HEK293 (cell line): ENCODE results near the gene SNRPD2.

ENCODE experiments used
- CTCF ChIA-PET: fragments of 350-600 bp; formaldehyde crosslinking; extraction: SDS; loops from one replicate; lab custom pipeline; 2021; ENCODE audit warnings: antibody characterized with exemption; lab: Yijun Ruan, JAX
- POLR2A ChIA-PET: fragments of 300-600 bp; formaldehyde crosslinking; extraction: SDS; loops from one replicate; lab custom pipeline; 2020; ENCODE audit warnings: antibody characterized with exemption, inconsistent platforms; lab: Yijun Ruan, JAX
- H3K27ac ChIP-seq: fragments of 200-500 bp; sonication (Bioruptor generic); 2 replicates; pipeline ENCODE4 v1.5.1; 2014; ENCODE audit warnings: low read depth, low read length, control low read depth, inconsistent platforms; ENCODE audit errors: extremely low read depth
- H3K36me3 ChIP-seq, 2 experiments: fragments of 200-500 bp in 1 of 2; sonication (Bioruptor generic) in 1 of 2; 1 replicate in 1 of 2; 2 replicates in 1 of 2; pipeline ENCODE4 v1.5.1; 2014 to 2017; ENCODE audit warnings: inconsistent platforms in 2 of 2, low read length in 2 of 2; ENCODE audit not compliant: control insufficient read depth in 2 of 2, insufficient read depth in 1 of 2
- H3K4me1 ChIP-seq: fragments of 200-500 bp; sonication (Bioruptor generic); 2 replicates; pipeline ENCODE4 v1.5.1; 2014; ENCODE audit warnings: mild to moderate bottlenecking, low read length, inconsistent platforms; ENCODE audit not compliant: control insufficient read depth, insufficient read depth
- H3K4me3 ChIP-seq: 2 replicates; pipeline ENCODE4 v1.5.1; 2011; ENCODE audit warnings: low read depth, mild to moderate bottlenecking, control low read depth, low read length, moderate library complexity
- H3K9me3 ChIP-seq: fragments of 200-500 bp; sonication (Bioruptor generic); 2 replicates; pipeline ENCODE4 v1.5.1; 2014; ENCODE audit warnings: low read depth, low read length, inconsistent platforms; ENCODE audit not compliant: control insufficient read depth, insufficient read depth
- CTCF ChIP-seq: fragments of 450-650 bp; formaldehyde crosslinking; IDR thresholded peaks from 2 replicates; pipeline ENCODE4 v1.5.1; 2016; ENCODE audit warnings: missing biosample characterization, missing genetic modification characterization
- EGR2 ChIP-seq: fragments of 450-650 bp; formaldehyde crosslinking; IDR thresholded peaks from 2 replicates; pipeline ENCODE4 v1.5.1; 2016; ENCODE audit warnings: low read depth, missing biosample characterization, missing genetic modification characterization
- PATZ1 ChIP-seq: fragments of 450-650 bp; formaldehyde crosslinking; IDR thresholded peaks from 2 replicates; pipeline ENCODE4 v1.5.1; 2016; ENCODE audit warnings: missing biosample characterization, missing genetic modification characterization
- SALL2 ChIP-seq: fragments of 450-650 bp; formaldehyde crosslinking; IDR thresholded peaks from 2 replicates; pipeline ENCODE4 v1.5.0; 2017; ENCODE audit warnings: missing biosample characterization, mild to moderate bottlenecking, missing genetic modification characterization, borderline replicate concordance
- ZBTB11 ChIP-seq: fragments of 450-650 bp; formaldehyde crosslinking; conservative IDR thresholded peaks from 2 replicates; pipeline ENCODE4 v1.5.1; 2016; ENCODE audit warnings: low read depth, missing biosample characterization, missing genetic modification characterization
- ZBTB48 ChIP-seq: fragments of 450-650 bp; formaldehyde crosslinking; IDR thresholded peaks from 2 replicates; pipeline ENCODE4 v1.5.1; 2016; ENCODE audit warnings: missing biosample characterization, missing genetic modification characterization
- ZFHX2 ChIP-seq: fragments of 450-650 bp; formaldehyde crosslinking; conservative IDR thresholded peaks from 2 replicates; pipeline ENCODE4 v1.5.1; 2016; ENCODE audit warnings: missing biosample characterization, missing genetic modification characterization
- ZFP37 ChIP-seq: fragments of 450-650 bp; formaldehyde crosslinking; IDR thresholded peaks from 2 replicates; pipeline ENCODE4 v1.5.1; 2016; ENCODE audit warnings: missing biosample characterization, missing genetic modification characterization
- ZNF2 ChIP-seq: fragments of 450-650 bp; formaldehyde crosslinking; IDR thresholded peaks from 2 replicates; pipeline ENCODE4 v1.5.1; 2016; ENCODE audit warnings: missing biosample characterization, missing genetic modification characterization
- ZNF274 ChIP-seq, 2 experiments: fragments of 200-500 bp in 1 of 2; fragments of 450-650 bp in 1 of 2; sonication (Bioruptor generic) in 1 of 2; formaldehyde crosslinking in 1 of 2; IDR thresholded peaks; 2 replicates each; pipeline versions ENCODE4 v1.5.1 to v1.6.1; 2014 to 2016; ENCODE audit warnings: borderline replicate concordance in 1 of 2, inconsistent platforms in 1 of 2, low read length in 1 of 2, missing biosample characterization in 1 of 2, missing genetic modification characterization in 1 of 2
- ZNF302 ChIP-seq: fragments of 450-650 bp; formaldehyde crosslinking; IDR thresholded peaks from 2 replicates; pipeline ENCODE4 v1.5.1; 2016; ENCODE audit warnings: missing biosample characterization, missing genetic modification characterization, low read depth
- ZNF311 ChIP-seq: fragments of 450-650 bp; formaldehyde crosslinking; IDR thresholded peaks from 2 replicates; pipeline ENCODE4 v1.5.1; 2017; ENCODE audit warnings: missing biosample characterization, missing genetic modification characterization, borderline replicate concordance
- ZNF335 ChIP-seq: fragments of 450-650 bp; formaldehyde crosslinking; conservative IDR thresholded peaks from 2 replicates; pipeline ENCODE4 v1.5.1; 2016; ENCODE audit warnings: missing biosample characterization, missing genetic modification characterization
- ZNF398 ChIP-seq: fragments of 450-650 bp; formaldehyde crosslinking; IDR thresholded peaks from 2 replicates; pipeline ENCODE4 v1.5.1; 2017; ENCODE audit warnings: missing biosample characterization, missing genetic modification characterization
- ZNF449 ChIP-seq: fragments of 450-650 bp; formaldehyde crosslinking; IDR thresholded peaks from 2 replicates; pipeline ENCODE4 v1.5.1; 2017; ENCODE audit warnings: missing biosample characterization, mild to moderate bottlenecking, missing genetic modification characterization, moderate library complexity
- ZNF514 ChIP-seq: fragments of 450-650 bp; formaldehyde crosslinking; IDR thresholded peaks from 2 replicates; pipeline ENCODE4 v1.5.1; 2016; ENCODE audit warnings: missing biosample characterization, missing genetic modification characterization
- ZNF544 ChIP-seq: fragments of 450-650 bp; formaldehyde crosslinking; IDR thresholded peaks from 2 replicates; pipeline ENCODE4 v1.5.0; 2017; ENCODE audit warnings: missing biosample characterization, missing genetic modification characterization
- ZNF549 ChIP-seq: fragments of 450-650 bp; IDR thresholded peaks from 2 replicates; pipeline ENCODE4 v1.5.1; 2018; ENCODE audit warnings: missing biosample characterization, missing genetic modification characterization, mild to moderate bottlenecking, inconsistent platforms, moderate library complexity
- ZNF610 ChIP-seq: fragments of 450-650 bp; formaldehyde crosslinking; IDR thresholded peaks from 2 replicates; pipeline ENCODE4 v1.5.1; 2016; ENCODE audit warnings: missing biosample characterization, missing genetic modification characterization, borderline replicate concordance
- ZNF692 ChIP-seq: fragments of 450-650 bp; formaldehyde crosslinking; IDR thresholded peaks from 2 replicates; pipeline ENCODE4 v1.5.1; 2016; ENCODE audit warnings: missing biosample characterization, missing genetic modification characterization
- ZNF837 ChIP-seq: fragments of 450-650 bp; formaldehyde crosslinking; IDR thresholded peaks from 2 replicates; pipeline ENCODE4 v1.5.1; 2016; ENCODE audit warnings: missing biosample characterization, missing genetic modification characterization
- ZNF843 ChIP-seq: fragments of 450-650 bp; formaldehyde crosslinking; IDR thresholded peaks from 2 replicates; pipeline ENCODE4 v1.5.1; 2016; ENCODE audit warnings: missing biosample characterization, missing genetic modification characterization
- ZSCAN30 ChIP-seq: fragments of 450-650 bp; IDR thresholded peaks from 2 replicates; pipeline ENCODE4 v1.5.1; 2018; ENCODE audit warnings: missing biosample characterization, mild to moderate bottlenecking, missing genetic modification characterization, moderate library complexity

The SNRPD2 gene

GRCh38 chr19:45646345-45646698 is 45.4 kb downstream of the SNRPD2 start (continued):
- TF ChIP-seq CTCF (tag by site-specific recombination) (no peak), ZBTB11 (tag by site-specific recombination) (no peak), ZNF544 (no peak), ZNF449 (tag by site-specific recombination) (no peak), ZNF302 (tag by site-specific recombination) (no peak), ZNF274 (IDR thresholded peaks at IDR 0.05; ENCODE audit: low read length) (no peak), ZNF274 (tag by site-specific recombination; IDR thresholded peaks at IDR 0.05; ENCODE audit: borderline replicate concordance) (no peak), ZNF843 (no peak), ZNF335 (tag by site-specific recombination) (peak; percentile 22; the same call in 1 of the 2 replicates), ZNF514 (tag by site-specific recombination) (no peak)

- H3K4me1 ChIP-seq, result peaks cover 8% of the 10 kb centered on the region
- ChIA-PET CTCF (interaction anchor here (0.6 to 1.9 kb wide), 10 partner anchors 21 to 250 kb away, joined by 3 to 7 read pairs (median 3); no protein-coding TSS in a partner anchor), POLR2A (interaction anchor here (0.6 to 1.3 kb wide), 5 partner anchors 12 to 123 kb away, joined by 3 to 4 read pairs (median 3); partner anchors contain the start of genes QPCTL and SIX5)
- H3K4me3 ChIP-seq, result no peak overlapping the region
- no peaks in the 10 kb centered on the region for H3K9me3 ChIP-seq
- no peak overlapping the region for H3K27ac ChIP-seq
- no peaks in the 10 kb centered on the region for H3K36me3 ChIP-seq
- TF ChIP-seq ZBTB48 (tag by site-specific recombination), result peak; percentile 97
- no peak for TF ChIP-seq ZNF2
- peak; percentile 84; the same call in 1 of the 2 replicates for TF ChIP-seq ZSCAN30 (tag by site-specific recombination)
- TF ChIP-seq SALL2 (tag by site-specific recombination), result no peak
- peak; percentile 62 for TF ChIP-seq ZNF398
- TF ChIP-seq ZFHX2 (tag by site-specific recombination), result peak; percentile 65; the same call in 1 of the 2 replicates
- TF ChIP-seq EGR2 (tag by site-specific recombination), result peak; percentile 18; the same call in 1 of the 2 replicates
- peak; percentile 58; the same call in 1 of the 2 replicates for TF ChIP-seq ZNF692 (tag by site-specific recombination)
- no peak for TF ChIP-seq ZNF610 (tag by site-specific recombination)
- no peak for TF ChIP-seq ZNF549 (tag by site-specific recombination)
- TF ChIP-seq ZNF837, result no peak
- no peak for TF ChIP-seq ZNF311 (tag by site-specific recombination)
- 0 out of 2 replicates have a peak, but pooled peaks have one; percentile 40 for TF ChIP-seq ZFP37
- peak; percentile 84 for TF ChIP-seq PATZ1 (tag by site-specific recombination)
These were observed 46.0 kb downstream of the SNRPD2 start for GRCh38 chr19:45645631-45646344.
